GM19438 (cell line): Measurements from ENCODE around the gene PIP5K1B.

Experiments used
- ATAC-seq: cut with Tn5 transposase; IDR thresholded peaks from one replicate; pipeline ENCODE4 v1.9.1; 2021; ENCODE audit warnings: low read depth; ENCODE audit not compliant: unreplicated experiment

The PIP5K1B gene

DNA sequence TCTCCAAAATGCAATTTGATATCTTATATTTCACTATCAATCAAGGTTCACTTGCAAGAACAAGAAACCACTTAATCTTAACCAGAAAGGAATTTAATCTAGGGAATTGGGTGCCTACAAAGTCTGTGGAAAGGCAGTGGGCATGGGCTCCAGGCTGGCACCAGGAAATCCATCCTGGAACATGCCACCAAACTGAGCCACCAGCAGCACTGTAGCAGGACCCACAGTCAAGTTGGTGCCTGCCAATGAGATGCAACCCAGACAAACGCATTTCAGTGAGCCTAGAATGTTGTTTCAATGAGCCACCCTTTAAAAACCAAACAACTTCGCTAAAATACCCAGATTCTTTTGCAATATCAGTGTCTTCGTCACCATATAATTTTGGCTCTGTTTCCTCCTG lies 237.8 kb downstream of the PIP5K1B start:
- ATAC-seq = no peak

- no peak for ATAC-seq
Measured at GRCh38 chr9:68947015-68947414, 242.0 kb downstream of the PIP5K1B start.

DNA sequence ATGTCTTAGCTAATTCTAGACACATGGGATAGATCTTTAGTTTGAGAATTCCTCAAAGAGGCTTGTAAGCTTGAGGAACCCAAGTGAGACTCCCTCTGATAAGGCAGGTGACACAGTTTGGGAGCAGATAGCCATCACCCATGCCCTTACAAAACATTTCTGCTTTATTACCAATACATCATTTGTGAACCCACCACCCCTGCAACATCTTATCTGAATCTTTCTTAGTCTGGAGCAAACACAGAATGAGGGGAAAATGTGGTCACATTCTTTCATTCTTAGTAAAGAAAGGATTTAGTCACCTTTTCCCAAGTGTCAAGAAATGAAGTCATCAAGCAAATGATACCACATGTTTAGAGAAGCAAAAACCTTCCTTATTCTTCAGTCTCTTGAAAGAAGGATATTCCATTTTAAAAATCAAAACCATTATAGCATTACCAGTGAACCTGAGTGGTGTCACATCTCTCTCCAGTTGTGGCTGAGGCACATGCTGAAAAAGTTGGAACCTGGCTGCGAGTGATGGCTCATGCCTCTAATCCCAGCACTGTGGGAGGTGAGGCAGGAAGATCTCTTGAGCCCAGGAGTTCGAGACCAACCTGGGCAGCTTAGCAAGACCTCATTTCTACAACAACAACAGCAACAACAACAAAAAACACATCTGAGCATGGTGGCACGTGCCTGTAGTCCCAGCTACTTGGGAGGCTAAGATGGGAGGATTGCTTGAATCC lies 243.0 kb downstream of the PIP5K1B start:
- no peak for ATAC-seq

- ATAC-seq = no peak
Measured at GRCh38 chr9:68949271-68950000, 244.4 kb downstream of the PIP5K1B start.

DNA sequence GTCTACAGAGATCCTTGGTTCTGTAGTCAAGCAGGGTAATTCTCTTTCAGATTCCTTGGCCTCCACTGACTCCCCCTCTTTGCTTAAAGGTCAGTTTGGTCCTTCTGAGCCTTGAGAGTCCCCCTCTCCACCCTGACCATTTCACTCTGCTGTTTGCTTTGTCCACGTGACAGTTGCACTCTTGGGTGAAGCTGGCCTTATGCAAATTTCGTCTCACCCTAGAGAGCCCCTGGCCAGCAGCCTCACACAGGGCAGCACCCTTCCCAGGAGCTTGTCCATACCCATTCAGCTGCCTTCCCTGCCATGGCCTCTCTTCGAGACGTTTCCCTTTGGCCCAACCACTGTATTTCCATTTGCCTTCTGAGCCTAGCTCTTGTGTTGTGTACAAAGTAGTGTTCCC lies 245.1 kb downstream of the PIP5K1B start:
- ATAC-seq = no peak

DNA sequence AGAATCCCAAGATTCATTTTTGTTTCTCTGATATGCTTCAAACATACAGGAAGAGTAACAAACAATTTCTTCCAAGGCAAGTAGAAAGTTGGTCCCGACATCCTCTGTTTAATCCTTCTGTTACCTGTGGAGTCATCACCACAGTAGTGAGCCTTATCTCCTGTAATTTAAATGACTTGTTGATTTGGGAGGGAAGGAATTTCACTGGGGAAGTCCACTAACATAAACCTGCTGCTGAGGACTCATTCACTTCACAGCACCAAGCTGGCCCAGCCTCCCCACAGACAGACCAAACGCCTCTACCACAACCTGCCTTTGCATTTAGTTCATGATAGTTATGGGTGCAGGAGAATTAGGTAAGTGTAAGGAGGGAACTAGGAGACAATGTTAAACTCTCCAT lies 245.6 kb downstream of the PIP5K1B start:
- ATAC-seq = no peak

DNA sequence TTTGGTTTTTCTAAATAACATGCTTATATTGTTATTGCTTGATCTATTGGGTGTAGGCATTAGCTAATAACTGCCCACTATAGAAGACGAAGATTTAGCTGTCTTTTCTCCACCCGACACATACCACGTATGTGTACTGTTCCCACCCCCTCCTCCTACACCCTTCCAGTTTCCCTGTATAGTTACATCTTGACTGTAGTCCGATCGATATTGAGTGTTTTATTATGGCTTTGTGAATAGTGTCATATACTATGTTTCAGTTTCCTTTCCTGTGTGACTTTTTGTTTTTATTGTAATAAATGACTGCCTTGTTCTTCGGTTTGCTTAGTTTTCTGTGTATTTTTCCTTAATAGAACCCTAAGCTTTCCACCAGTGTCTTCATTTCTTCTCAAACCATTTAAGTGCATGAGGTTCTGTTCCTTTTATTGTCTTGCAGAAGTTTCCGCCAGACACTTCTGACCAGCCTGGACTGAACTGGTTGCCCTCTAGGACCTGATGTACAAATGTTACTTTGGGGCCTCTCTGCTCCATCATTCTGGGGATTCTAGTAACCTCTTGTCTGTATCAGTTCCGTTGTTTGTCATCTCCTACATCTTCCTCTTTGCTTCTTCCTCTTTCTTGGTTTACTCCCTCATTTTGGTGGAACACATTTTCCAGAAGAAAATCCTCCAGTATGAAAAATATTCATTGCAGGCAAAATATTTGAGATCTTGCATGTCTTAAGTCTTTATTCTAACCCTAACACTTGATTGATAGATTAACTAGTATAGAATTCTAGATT lies 247.0 kb downstream of the PIP5K1B start:
- peak; percentile 72 for ATAC-seq

- no peak for ATAC-seq
Measured at GRCh38 chr9:68953771-68954170, 248.7 kb downstream of the PIP5K1B start.

DNA sequence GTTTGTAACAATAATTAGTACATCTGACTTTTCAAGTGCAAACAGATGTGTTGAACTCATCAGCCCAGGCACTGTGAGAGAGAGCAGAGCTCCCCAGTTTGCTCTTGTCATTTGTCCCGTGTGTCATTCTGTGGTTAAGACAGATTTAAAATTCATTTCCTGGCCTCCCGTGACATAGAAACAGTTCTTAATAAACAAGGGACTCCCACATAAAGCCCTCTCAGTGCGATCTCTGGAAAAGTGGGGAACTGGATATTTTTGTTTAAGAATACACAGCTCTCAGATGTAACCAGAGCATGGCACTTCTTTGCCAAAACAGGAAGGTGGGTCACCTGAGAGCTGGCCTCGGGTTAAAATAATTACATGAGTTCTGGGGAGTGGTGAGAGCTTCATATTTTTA lies 250.3 kb downstream of the PIP5K1B start:
- no peak for ATAC-seq

GRCh38 chr9:68957479-68957878 lies 252.4 kb downstream of the PIP5K1B start:
- ATAC-seq = no peak

DNA sequence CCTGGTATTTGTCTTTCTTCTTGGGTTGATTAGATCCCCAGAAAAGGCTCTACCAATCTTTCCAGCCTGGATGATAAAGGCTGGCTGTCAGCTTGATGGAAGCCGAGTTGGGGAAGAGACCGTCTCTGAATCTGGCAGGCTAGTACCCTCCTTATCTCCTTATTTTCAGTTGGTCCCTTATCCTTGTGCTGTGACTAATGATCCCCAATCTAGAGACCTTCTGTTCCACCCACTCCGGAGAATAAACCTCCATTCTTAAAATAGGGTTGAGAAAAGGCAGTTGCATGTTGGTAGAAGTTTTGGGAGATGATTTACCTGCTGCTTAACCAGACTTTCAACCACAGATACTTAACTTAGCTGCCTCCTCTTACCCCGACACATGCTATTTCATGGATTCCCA lies 256.5 kb downstream of the PIP5K1B start:
- ATAC-seq = peak; percentile 65

GRCh38 chr9:68963416-68963815 lies 258.4 kb downstream of the PIP5K1B start:
- ATAC-seq = no peak

DNA sequence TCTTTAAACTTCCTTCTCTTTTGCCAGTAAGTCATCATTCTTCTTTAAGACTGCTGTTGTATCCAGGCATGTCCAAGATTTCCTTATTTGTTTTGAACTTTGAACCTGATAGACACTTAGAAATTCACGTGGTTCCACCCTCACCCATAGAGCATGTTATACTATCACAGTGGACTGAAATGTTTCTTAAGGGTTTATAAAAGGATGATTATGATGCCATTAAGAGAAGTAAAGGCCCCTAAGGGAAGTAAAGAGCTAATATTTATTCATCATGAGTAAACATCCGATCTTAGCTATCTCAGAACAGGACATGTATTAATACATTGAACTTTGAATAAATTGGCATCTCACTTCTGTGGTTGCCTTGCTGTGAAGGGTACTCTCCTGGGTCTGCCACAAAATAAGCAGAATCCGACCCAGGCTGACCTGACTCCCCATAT lies 259.1 kb downstream of the PIP5K1B start:
- no peak for ATAC-seq

DNA sequence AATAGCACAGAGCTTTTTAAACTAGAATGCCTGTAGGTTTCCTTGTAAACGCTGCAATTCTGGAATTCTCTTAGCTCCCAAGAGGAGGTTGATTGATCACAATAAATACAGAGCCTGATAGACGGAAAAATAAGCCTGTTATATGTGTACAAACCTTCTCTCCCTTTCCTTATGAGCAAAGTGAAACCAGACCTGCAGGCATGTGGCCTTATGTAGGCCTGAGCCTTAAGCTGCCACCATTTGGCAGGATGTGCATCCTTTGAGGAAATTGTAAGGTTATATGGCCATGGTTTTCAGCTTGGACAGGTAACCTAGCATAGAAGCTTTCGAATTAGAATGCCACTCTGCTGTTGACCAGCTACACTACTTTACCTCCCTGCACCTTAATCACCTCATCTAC lies 259.7 kb downstream of the PIP5K1B start:
- no peak for ATAC-seq

DNA sequence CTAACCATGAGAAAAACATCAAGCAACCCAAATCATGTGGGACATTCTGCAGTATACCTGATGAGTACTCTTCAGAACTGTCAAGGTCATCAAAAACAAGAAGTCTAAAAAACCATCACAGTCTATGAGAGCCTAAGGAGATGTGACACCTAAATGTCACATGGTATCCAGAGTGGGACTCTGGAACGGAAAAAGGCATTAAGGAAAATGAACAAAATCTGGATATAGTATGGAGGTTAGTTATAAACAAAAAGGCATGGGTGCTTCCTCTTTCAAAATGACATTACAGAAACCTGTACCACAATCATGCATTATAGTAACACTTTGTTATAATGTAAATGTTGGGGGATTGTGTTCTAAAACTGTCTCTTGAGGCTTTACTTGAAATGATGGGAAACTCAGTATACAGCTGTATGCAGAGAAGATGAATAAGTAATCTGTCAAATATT lies 261.5 kb downstream of the PIP5K1B start:
- ATAC-seq = peak; percentile 73

GRCh38 chr9:68967800-68968199 lies 262.8 kb downstream of the PIP5K1B start:
- no peak for ATAC-seq

GRCh38 chr9:68969538-68969937 lies 264.5 kb downstream of the PIP5K1B start:
- ATAC-seq = no peak

DNA sequence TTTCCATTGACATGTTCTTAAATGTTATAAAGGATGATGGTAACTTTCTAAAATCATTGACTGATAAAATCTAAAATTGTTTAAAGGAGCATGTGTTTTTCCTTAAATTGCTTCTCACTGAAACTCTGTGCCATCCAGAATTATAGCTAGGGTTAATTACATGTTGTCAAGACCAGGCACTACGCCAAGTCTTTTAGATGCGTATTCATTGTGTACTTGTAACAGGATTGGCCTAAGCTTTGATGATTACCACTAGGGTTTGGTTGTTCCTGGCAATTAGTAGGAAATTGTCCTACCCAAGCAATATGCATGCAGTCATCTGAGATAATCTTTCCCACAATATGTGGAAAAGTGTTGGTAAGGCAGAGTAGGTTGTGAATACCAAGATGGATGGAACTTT lies 265.1 kb downstream of the PIP5K1B start:
- no peak for ATAC-seq

GRCh38 chr9:68973619-68974018 lies 268.6 kb downstream of the PIP5K1B start:
- no peak for ATAC-seq

DNA sequence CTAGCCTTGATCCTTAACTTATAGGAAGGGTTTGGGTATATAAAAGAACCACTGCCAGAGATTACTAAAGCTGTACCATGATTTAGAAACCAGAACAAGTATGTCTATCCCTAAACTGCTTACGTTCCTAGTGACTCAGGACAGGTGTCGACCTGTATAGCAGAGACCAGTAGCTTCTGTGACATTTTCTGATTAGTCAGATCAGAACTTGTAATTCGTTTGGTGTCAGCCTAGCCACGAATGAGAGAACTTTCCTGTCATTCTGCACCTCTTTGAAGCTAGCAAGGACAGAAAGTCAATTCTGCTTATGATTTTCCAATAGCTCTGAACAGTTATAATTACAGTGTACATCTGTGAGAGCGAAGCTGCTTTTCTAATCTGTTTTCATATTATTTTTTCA lies 269.4 kb downstream of the PIP5K1B start:
- peak; percentile 81 for ATAC-seq

GRCh38 chr9:68974901-68975300 lies 269.9 kb downstream of the PIP5K1B start:
- ATAC-seq = no peak
